ENCODE measurements around the gene CUBN.
A peak's percentile ranks its signal among the peaks of the same experiment; 100 is the strongest.

DNA sequence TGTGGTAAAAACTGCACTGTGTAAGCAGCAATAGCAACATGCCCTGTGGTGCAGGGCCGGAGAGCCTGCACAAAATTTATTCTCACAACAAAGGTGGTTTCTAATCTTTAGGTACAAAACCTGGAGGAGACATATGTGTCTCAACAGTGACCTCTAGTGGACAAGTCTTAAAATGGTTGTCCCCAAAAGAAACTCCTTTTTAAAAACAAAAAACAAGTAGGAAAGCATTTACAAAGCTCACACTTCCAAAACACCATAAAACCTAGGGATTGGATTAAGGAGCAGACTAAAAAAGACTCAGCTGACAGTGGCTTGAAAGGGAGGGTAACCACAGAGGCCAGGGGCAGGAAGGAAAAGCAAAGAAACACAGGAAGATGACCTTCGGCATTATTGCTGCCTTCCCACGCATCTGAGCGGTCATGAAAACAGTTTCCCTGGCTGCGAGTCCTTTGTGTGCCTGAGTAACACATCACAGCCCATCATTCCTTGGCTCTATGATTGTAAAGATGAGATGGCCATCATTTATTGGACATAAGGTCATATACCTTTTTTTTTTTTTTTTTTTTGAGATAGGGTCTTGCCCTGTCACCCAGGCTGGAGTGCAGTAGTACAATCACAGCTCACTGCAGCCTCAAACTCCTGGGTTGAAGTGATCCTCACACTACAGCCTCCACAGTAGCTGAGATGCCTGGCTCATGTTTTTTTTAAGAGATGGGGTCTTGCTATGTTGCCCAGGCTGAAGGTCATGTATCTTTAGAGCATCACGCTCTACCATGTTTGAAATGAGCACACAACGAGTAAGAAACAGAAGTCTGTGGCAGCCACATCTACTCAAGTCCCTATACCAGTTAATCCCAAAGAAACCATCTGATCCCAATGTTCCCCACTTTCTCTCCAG lies 351.9 kb downstream of the CUBN start:
- no peak for TF ChIP-seq CREB1 (IDR thresholded peaks at IDR 0.05; ENCODE audit: low read depth)
- no peak for TF ChIP-seq CEBPB (IDR thresholded peaks at IDR 0.05; ENCODE audit: borderline replicate concordance in 1 of 2, low read depth in 2 of 2, low read length in 2 of 2)
- TF ChIP-seq, protein P1, sequence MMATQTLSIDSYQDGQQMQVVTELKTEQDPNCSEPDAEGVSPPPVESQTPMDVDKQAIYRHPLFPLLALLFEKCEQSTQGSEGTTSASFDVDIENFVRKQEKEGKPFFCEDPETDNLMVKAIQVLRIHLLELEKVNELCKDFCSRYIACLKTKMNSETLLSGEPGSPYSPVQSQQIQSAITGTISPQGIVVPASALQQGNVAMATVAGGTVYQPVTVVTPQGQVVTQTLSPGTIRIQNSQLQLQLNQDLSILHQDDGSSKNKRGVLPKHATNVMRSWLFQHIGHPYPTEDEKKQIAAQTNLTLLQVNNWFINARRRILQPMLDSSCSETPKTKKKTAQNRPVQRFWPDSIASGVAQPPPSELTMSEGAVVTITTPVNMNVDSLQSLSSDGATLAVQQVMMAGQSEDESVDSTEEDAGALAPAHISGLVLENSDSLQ (IDR thresholded peaks at IDR 0.05): no peak
- no peak for TF ChIP-seq MEF2A (IDR thresholded peaks at IDR 0.05; ENCODE audit: insufficient read depth, low read depth, low read length)
- TF ChIP-seq, protein P2, sequence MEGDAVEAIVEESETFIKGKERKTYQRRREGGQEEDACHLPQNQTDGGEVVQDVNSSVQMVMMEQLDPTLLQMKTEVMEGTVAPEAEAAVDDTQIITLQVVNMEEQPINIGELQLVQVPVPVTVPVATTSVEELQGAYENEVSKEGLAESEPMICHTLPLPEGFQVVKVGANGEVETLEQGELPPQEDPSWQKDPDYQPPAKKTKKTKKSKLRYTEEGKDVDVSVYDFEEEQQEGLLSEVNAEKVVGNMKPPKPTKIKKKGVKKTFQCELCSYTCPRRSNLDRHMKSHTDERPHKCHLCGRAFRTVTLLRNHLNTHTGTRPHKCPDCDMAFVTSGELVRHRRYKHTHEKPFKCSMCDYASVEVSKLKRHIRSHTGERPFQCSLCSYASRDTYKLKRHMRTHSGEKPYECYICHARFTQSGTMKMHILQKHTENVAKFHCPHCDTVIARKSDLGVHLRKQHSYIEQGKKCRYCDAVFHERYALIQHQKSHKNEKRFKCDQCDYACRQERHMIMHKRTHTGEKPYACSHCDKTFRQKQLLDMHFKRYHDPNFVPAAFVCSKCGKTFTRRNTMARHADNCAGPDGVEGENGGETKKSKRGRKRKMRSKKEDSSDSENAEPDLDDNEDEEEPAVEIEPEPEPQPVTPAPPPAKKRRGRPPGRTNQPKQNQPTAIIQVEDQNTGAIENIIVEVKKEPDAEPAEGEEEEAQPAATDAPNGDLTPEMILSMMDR (IDR thresholded peaks at IDR 0.05 in 2 of 3, conservative IDR thresholded peaks at IDR 0.05 in 1 of 3; ENCODE audit: control insufficient read depth in 2 of 3, extremely low read depth in 1 of 3, insufficient read depth in 1 of 3, low read depth in 3 of 3, low read length in 3 of 3): peak; percentile 46 to 70 (median 62); a peak in 5 of 6 replicates
- no peak for TF ChIP-seq BCL11A (IDR thresholded peaks at IDR 0.05; ENCODE audit: low read depth, low read length)
- TF ChIP-seq POLR2A (IDR thresholded peaks at IDR 0.05; ENCODE audit: low read depth, low read length): no peak

Data from GM12878 (cell line).